22Rv1 (cell line): Measurements from ENCODE around the gene PAN2.
"Not testable (repeated sequence)": the region's sequence is repeated elsewhere in the genome, so short reads cannot be mapped to it uniquely, and the experiment has no call there.

ENCODE experiments used
- ZFX ChIP-seq: fragments of 450-650 bp; IDR thresholded peaks from 2 replicates; pipeline ENCODE4 v1.6.1; 2017; ENCODE audit warnings: antibody characterized with exemption, borderline replicate concordance
- TF ChIP-seq, protein P1 (sequence below): fragments of 450-650 bp; IDR thresholded peaks from 2 replicates; pipeline ENCODE4 v1.5.1; 2017; ENCODE audit warnings: mild to moderate bottlenecking

DNA sequence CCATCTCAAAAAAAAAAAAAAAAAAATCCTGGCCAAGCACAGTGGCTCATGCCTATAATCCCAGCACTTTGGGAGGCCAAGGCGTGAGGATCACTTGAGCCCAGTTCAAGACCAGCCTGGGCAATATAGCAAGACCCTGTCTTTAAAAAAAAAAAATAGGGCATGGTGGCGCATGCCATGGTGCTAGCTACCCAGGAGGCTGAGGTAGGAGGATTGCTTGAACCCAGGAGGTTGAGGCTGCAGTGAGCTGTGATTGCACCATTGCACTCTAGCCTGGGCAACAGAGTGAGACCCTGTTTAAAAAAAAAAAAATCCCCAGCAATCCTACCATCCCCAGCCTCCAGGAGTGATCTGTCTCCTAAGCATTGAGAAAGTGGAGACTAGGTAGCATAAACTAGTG, 8.5 kb upstream of the PAN2 start:
- TF ChIP-seq, protein P1, sequence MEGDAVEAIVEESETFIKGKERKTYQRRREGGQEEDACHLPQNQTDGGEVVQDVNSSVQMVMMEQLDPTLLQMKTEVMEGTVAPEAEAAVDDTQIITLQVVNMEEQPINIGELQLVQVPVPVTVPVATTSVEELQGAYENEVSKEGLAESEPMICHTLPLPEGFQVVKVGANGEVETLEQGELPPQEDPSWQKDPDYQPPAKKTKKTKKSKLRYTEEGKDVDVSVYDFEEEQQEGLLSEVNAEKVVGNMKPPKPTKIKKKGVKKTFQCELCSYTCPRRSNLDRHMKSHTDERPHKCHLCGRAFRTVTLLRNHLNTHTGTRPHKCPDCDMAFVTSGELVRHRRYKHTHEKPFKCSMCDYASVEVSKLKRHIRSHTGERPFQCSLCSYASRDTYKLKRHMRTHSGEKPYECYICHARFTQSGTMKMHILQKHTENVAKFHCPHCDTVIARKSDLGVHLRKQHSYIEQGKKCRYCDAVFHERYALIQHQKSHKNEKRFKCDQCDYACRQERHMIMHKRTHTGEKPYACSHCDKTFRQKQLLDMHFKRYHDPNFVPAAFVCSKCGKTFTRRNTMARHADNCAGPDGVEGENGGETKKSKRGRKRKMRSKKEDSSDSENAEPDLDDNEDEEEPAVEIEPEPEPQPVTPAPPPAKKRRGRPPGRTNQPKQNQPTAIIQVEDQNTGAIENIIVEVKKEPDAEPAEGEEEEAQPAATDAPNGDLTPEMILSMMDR, result not testable (repeated sequence)
- not testable (repeated sequence) for TF ChIP-seq ZFX
